Astrocyte (in vitro differentiated cells and primary cell): ENCODE data around the gene PLXDC1. TPM values are rescaled to one million over a fixed set of nuclear protein-coding genes. Genes with fewer than 3 reads are reported as not detected.

Source experiments
- DNase-seq: peaks from one replicate; pipeline ENCODE4 v3.0.0-alpha.2; 2010; ENCODE audit warnings: low read depth
- FAIRE-seq: peaks from 2 replicates; lab custom pipeline; 2011; peaks lifted over from hg19 to GRCh38; lab: Jason Lieb, UNC
- H2AFZ ChIP-seq: 2 replicates; pipeline ENCODE4 v1.6.0; 2012; ENCODE audit warnings: low read depth, low read length, inconsistent platforms
- H3K27ac ChIP-seq: 2 replicates; pipeline ENCODE4 v1.5.1; 2011; ENCODE audit warnings: low read depth, low read length, inconsistent platforms
- H3K27me3 ChIP-seq: 2 replicates; pipeline ENCODE4 v1.6.0; 2011; ENCODE audit warnings: low read length, inconsistent platforms; ENCODE audit not compliant: insufficient read depth
- H3K36me3 ChIP-seq: 2 replicates; pipeline ENCODE4 v1.5.1; 2011; ENCODE audit warnings: low read length, inconsistent platforms; ENCODE audit not compliant: insufficient read depth
- H3K4me1 ChIP-seq: 2 replicates; pipeline ENCODE4 v1.5.1; 2011; ENCODE audit warnings: low read length, inconsistent platforms; ENCODE audit not compliant: insufficient read depth
- H3K4me2 ChIP-seq: 2 replicates; pipeline ENCODE4 v1.6.0; 2012; ENCODE audit warnings: low read length, inconsistent platforms
- H3K4me3 ChIP-seq: 2 replicates; pipeline ENCODE4 v1.5.1; 2011; ENCODE audit warnings: low read depth, mild to moderate bottlenecking, low read length, inconsistent platforms; ENCODE audit not compliant: insufficient read depth
- H3K79me2 ChIP-seq: 2 replicates; pipeline ENCODE4 v1.6.0; 2012; ENCODE audit warnings: mild to moderate bottlenecking, low read length, inconsistent platforms; ENCODE audit not compliant: insufficient read depth
- H3K9ac ChIP-seq: 2 replicates; pipeline ENCODE4 v1.6.0; 2012; ENCODE audit warnings: mild to moderate bottlenecking, low read length, inconsistent platforms
- H3K9me3 ChIP-seq: 2 replicates; pipeline ENCODE4 v1.5.1; 2012; ENCODE audit warnings: low read depth, mild to moderate bottlenecking, low read length, inconsistent platforms; ENCODE audit not compliant: insufficient read depth
- H4K20me1 ChIP-seq: 2 replicates; pipeline ENCODE4 v1.6.0; 2012; ENCODE audit warnings: low read length, inconsistent platforms; ENCODE audit not compliant: insufficient read depth
- H3K27ac Mint-ChIP-seq: one replicate; pipeline ENCODE4 v1.8.0; 2021; ENCODE audit warnings: mild to moderate bottlenecking, mixed read lengths; ENCODE audit not compliant: unreplicated experiment
- H3K27me3 Mint-ChIP-seq: one replicate; pipeline ENCODE4 v1.8.0; 2021; ENCODE audit warnings: low read depth, mixed read lengths; ENCODE audit not compliant: unreplicated experiment
- H3K36me3 Mint-ChIP-seq: one replicate; pipeline ENCODE4 v1.8.0; 2021; ENCODE audit warnings: low read depth, mixed read lengths; ENCODE audit not compliant: unreplicated experiment
- H3K4me1 Mint-ChIP-seq: one replicate; pipeline ENCODE4 v1.8.0; 2021; ENCODE audit warnings: low read depth, mixed read lengths; ENCODE audit not compliant: unreplicated experiment
- H3K4me3 Mint-ChIP-seq: one replicate; pipeline ENCODE4 v1.8.0; 2021; ENCODE audit warnings: mild to moderate bottlenecking, moderate library complexity, mixed read lengths; ENCODE audit not compliant: unreplicated experiment
- H3K9me3 Mint-ChIP-seq: one replicate; pipeline ENCODE4 v1.8.0; 2021; ENCODE audit warnings: mild to moderate bottlenecking, mixed read lengths; ENCODE audit not compliant: unreplicated experiment
- EZH2 ChIP-seq: IDR thresholded peaks from 2 replicates; pipeline ENCODE4 v1.6.1; 2012; ENCODE audit warnings: mild to moderate bottlenecking, low read length, inconsistent platforms; ENCODE audit not compliant: insufficient read depth
- total RNA-seq: library from RNA; stranded (reverse); gene quantifications from 2 replicates; pipeline ENCODE4 v1.2.1, GENCODE V29; 2021
- TF ChIP-seq, protein P1 (sequence below): IDR thresholded peaks from 2 replicates; pipeline ENCODE4 v1.5.1; 2011; ENCODE audit warnings: low read depth, mild to moderate bottlenecking, inconsistent platforms, low read length, moderate library complexity; ENCODE audit not compliant: insufficient read depth

Gene PLXDC1
- total RNA-seq, 1 donor from 2014 or later = 8.9 TPM

GRCh38 chr17:39092692-39093230 is 58.7 kb downstream of the PLXDC1 start:
- TF ChIP-seq, protein P1, sequence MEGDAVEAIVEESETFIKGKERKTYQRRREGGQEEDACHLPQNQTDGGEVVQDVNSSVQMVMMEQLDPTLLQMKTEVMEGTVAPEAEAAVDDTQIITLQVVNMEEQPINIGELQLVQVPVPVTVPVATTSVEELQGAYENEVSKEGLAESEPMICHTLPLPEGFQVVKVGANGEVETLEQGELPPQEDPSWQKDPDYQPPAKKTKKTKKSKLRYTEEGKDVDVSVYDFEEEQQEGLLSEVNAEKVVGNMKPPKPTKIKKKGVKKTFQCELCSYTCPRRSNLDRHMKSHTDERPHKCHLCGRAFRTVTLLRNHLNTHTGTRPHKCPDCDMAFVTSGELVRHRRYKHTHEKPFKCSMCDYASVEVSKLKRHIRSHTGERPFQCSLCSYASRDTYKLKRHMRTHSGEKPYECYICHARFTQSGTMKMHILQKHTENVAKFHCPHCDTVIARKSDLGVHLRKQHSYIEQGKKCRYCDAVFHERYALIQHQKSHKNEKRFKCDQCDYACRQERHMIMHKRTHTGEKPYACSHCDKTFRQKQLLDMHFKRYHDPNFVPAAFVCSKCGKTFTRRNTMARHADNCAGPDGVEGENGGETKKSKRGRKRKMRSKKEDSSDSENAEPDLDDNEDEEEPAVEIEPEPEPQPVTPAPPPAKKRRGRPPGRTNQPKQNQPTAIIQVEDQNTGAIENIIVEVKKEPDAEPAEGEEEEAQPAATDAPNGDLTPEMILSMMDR = no peak
- TF ChIP-seq EZH2 = no peak
- FAIRE-seq (no peak), DNase-seq (no peak)
- H3K9me3 Mint-ChIP-seq = no peaks in the 10 kb centered on the region
- H3K27me3 ChIP-seq = peaks cover 7% of the 10 kb centered on the region
- no peak overlapping the region for H2AFZ ChIP-seq
- H3K9ac ChIP-seq = no peak overlapping the region
- no peaks in the 10 kb centered on the region for H3K36me3 Mint-ChIP-seq
- H3K4me3 ChIP-seq = no peak overlapping the region
- no peaks in the 10 kb centered on the region for H3K79me2 ChIP-seq
- H3K4me1 ChIP-seq = no peaks in the 10 kb centered on the region
- H3K4me2 ChIP-seq = no peak overlapping the region
- H3K36me3 ChIP-seq = no peaks in the 10 kb centered on the region
- H3K27ac Mint-ChIP-seq = no peak overlapping the region
- H3K27ac ChIP-seq = no peak overlapping the region
- H3K9me3 ChIP-seq = no peaks in the 10 kb centered on the region
- H3K4me3 Mint-ChIP-seq = no peak overlapping the region
- H3K4me1 Mint-ChIP-seq = peaks cover 38% of the 10 kb centered on the region
- H4K20me1 ChIP-seq = no peaks in the 10 kb centered on the region
- H3K27me3 Mint-ChIP-seq = peaks cover 28% of the 10 kb centered on the region

DNA sequence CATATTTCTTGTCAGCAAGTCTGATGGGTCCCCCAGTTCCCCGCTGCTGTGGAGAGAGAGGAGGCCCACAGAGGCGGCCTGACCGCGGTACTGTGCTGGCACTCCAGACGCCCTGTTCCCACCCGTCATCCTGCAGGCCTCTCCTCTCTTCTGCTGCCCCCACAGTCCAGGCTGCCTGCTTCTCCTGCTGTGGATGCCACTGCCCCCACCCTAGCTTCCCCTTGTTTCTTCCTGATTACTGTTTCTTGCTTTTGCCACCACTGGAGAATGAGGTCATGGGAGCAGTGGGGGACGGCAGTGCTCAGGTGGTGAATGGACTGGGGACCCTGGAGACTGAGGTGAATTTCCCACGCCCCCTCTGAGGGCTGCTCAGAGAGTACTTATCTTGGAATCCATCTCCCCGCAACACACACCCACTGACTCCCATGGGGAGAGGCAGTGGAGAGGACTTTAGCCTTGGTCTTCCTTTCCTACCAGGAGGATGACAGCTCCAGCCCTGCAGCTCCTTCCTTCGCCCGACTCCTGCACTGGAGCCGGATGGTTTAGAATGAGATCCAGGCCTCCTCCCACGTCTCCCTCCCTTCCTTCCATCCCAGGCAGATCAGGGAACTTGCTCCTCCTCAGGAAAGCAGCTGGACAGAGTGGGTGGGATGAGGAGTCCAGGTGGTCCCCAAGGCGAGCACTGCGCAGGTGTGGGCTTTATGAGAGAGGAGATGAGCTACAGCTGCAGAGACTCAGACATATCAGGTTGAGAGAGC is 60.4 kb downstream of the PLXDC1 start:
- H3K36me3 ChIP-seq = no peaks in the 10 kb centered on the region
- no peak overlapping the region for H3K4me3 ChIP-seq
- no peaks in the 10 kb centered on the region for H3K36me3 Mint-ChIP-seq
- TF ChIP-seq, protein P1 = no peak
- TF ChIP-seq EZH2 = no peak
- peak overlapping the region; percentile 21 for H3K27ac Mint-ChIP-seq
- no peak overlapping the region for H3K4me2 ChIP-seq
- peaks cover 8% of the 10 kb centered on the region for H3K27me3 ChIP-seq
- H3K4me1 ChIP-seq = no peaks in the 10 kb centered on the region
- DNase-seq = no peak
- H3K9ac ChIP-seq = no peak overlapping the region
- H4K20me1 ChIP-seq = no peaks in the 10 kb centered on the region
- H3K79me2 ChIP-seq = no peaks in the 10 kb centered on the region
- H3K9me3 ChIP-seq = no peaks in the 10 kb centered on the region
- no peaks in the 10 kb centered on the region for H3K9me3 Mint-ChIP-seq
- no peak overlapping the region for H2AFZ ChIP-seq
- no peak overlapping the region for H3K27ac ChIP-seq
- peaks cover 26% of the 10 kb centered on the region for H3K27me3 Mint-ChIP-seq
- FAIRE-seq = no peak
- peaks cover 25% of the 10 kb centered on the region for H3K4me1 Mint-ChIP-seq
- H3K4me3 Mint-ChIP-seq = no peak overlapping the region

GRCh38 chr17:39090400-39090799 is 61.0 kb downstream of the PLXDC1 start:
- Mint-ChIP-seq H3K9me3 (no peaks in the 10 kb centered on the region), H3K27me3 (peaks cover 28% of the 10 kb centered on the region), H3K36me3 (no peaks in the 10 kb centered on the region), H3K27ac (no peak overlapping the region), H3K4me3 (no peak overlapping the region), H3K4me1 (peaks cover 22% of the 10 kb centered on the region)
- no peak for DNase-seq
- TF ChIP-seq, protein P1 = no peak
- TF ChIP-seq EZH2 = no peak
- Histone ChIP-seq H3K27me3 (peaks cover 8% of the 10 kb centered on the region), H3K9ac (no peak overlapping the region), H2AFZ (no peak overlapping the region), H3K9me3 (no peaks in the 10 kb centered on the region), H3K36me3 (no peaks in the 10 kb centered on the region), H3K27ac (no peak overlapping the region), H3K4me3 (no peak overlapping the region), H4K20me1 (no peaks in the 10 kb centered on the region), H3K4me2 (no peak overlapping the region), H3K4me1 (no peaks in the 10 kb centered on the region), H3K79me2 (no peaks in the 10 kb centered on the region)
- no peak for FAIRE-seq
